HCT116 (cell line): Measurements from ENCODE around the gene CA6. TPM values are rescaled to one million over a fixed set of nuclear protein-coding genes. Genes with fewer than 3 reads are reported as not detected.

ENCODE experiments used
- ATAC-seq: fragments of 200-7000 bp; cut with Tn5 transposase; 2 replicates; pipeline ENCODE4 v1.9.1; 2020; ENCODE audit warnings: mild to moderate bottlenecking, moderate library complexity
- BruUV-seq: library from RNA; stranded (reverse); fragments of 400-500 nt; replicated peaks from 2 replicates; lab custom pipeline; 2021; lab: Mats Ljungman, UMichigan
- CTCF ChIA-PET: fragments of 300-600 bp; sonication (Branson Sonifier 250); formaldehyde crosslinking; loops from one replicate; lab custom pipeline; 2021; ENCODE audit warnings: antibody characterized with exemption; lab: Charles Lee
- POLR2A ChIA-PET: fragments of 300-600, 350-600 bp; sonication (Branson Sonifier 250); formaldehyde crosslinking; loops from one replicate; lab custom pipeline; 2021; ENCODE audit warnings: antibody characterized with exemption; lab: Charles Lee
- RAD21 ChIA-PET, 2 experiments: fragments of 300-600 bp; sonication (Branson Sonifier 250); formaldehyde crosslinking; loops; one replicate each; lab custom pipeline; 2023; ENCODE audit warnings: low total read pairs in 2 of 2; ENCODE audit not compliant: uncharacterized antibody in 2 of 2, unreplicated experiment in 2 of 2, low non-redundant PET in 1 of 2; lab: Charles Lee
- DNase-seq: peaks from one replicate; pipeline ENCODE4 v3.0.0-alpha.2; 2010; ENCODE audit warnings: low read depth, low spot score
- H2AFZ ChIP-seq: fragments of 200-600 bp; shearing (Covaris generic), sonication (generic); 2 replicates; pipeline ENCODE4 v1.6.1; 2017; ENCODE audit warnings: low read depth, mixed run types, mixed read lengths, antibody characterized with exemption, low read length; ENCODE audit not compliant: poor library complexity, severe bottlenecking
- H3K27ac ChIP-seq: 2 replicates; pipeline ENCODE4 v1.5.1; 2012; ENCODE audit warnings: low read depth, low read length
- H3K27me3 ChIP-seq: fragments of 200-600 bp; sonication (generic); 2 replicates; pipeline ENCODE4 v1.6.1; 2016; ENCODE audit warnings: mixed run types, low read length, mixed read lengths; ENCODE audit not compliant: insufficient read depth
- H3K36me3 ChIP-seq, 2 experiments: fragments of 200-500 bp in 1 of 2; fragments of 200-600 bp in 1 of 2; sonication (Bioruptor generic) in 1 of 2; sonication (generic) in 1 of 2; 2 replicates each; pipeline versions ENCODE4 v1.5.1 to v1.6.1; 2014 to 2016; ENCODE audit warnings: low read length in 2 of 2, inconsistent platforms in 1 of 2, mixed read lengths in 1 of 2, mixed run types in 1 of 2; ENCODE audit not compliant: insufficient read depth in 2 of 2, control insufficient read depth in 1 of 2
- H3K4me1 ChIP-seq, 2 experiments: fragments of 200-600 bp in 1 of 2; sonication (generic) in 1 of 2; 2 replicates each; pipeline versions ENCODE4 v1.5.1 to v1.6.1; 2012 to 2017; ENCODE audit warnings: low read length in 2 of 2, inconsistent platforms in 1 of 2, mild to moderate bottlenecking in 1 of 2, mixed read lengths in 1 of 2, mixed run types in 1 of 2, moderate library complexity in 1 of 2; ENCODE audit not compliant: insufficient read depth in 2 of 2, control insufficient read depth in 1 of 2
- H3K4me2 ChIP-seq: fragments of 200-600 bp; sonication (generic); 2 replicates; pipeline ENCODE4 v1.6.1; 2017; ENCODE audit warnings: mixed run types, low read length, mixed read lengths
- H3K4me3 ChIP-seq, 2 experiments: fragments of 200-600 bp in 1 of 2; sonication (generic) in 1 of 2; replicated peaks in 1 of 2; 2 replicates each; pipeline ENCODE4 v1.5.1; 2011 to 2016; ENCODE audit warnings: low read length in 2 of 2, control low read depth in 1 of 2, low read depth in 1 of 2, mild to moderate bottlenecking in 1 of 2, mixed read lengths in 1 of 2, mixed run types in 1 of 2
- H3K79me2 ChIP-seq: fragments of 200-600 bp; sonication (generic); 2 replicates; pipeline ENCODE4 v1.6.1; 2017; ENCODE audit warnings: mild to moderate bottlenecking, mixed run types, low read length, moderate library complexity, mixed read lengths; ENCODE audit not compliant: insufficient read depth
- H3K9ac ChIP-seq: fragments of 200-600 bp; sonication (generic); 2 replicates; pipeline ENCODE4 v1.6.1; 2016; ENCODE audit warnings: low read length, mixed read lengths
- H3K9me2 ChIP-seq: fragments of 200-600 bp; sonication (generic), shearing (Covaris generic); 2 replicates; pipeline ENCODE4 v1.6.1; 2017; ENCODE audit warnings: mixed run types, mild to moderate bottlenecking, moderate library complexity; ENCODE audit not compliant: insufficient read depth
- H3K9me3 ChIP-seq, 2 experiments: fragments of 200-500 bp in 1 of 2; fragments of 200-600 bp in 1 of 2; sonication (Bioruptor generic) in 1 of 2; sonication (generic) in 1 of 2; 2 replicates each; pipeline ENCODE4 v1.6.1; 2014 to 2017; ENCODE audit warnings: low read length in 2 of 2, mixed read lengths in 2 of 2, inconsistent platforms in 1 of 2, low read depth in 1 of 2, mild to moderate bottlenecking in 1 of 2, mixed run types in 1 of 2, moderate library complexity in 1 of 2; ENCODE audit not compliant: control insufficient read depth in 1 of 2, insufficient read depth in 1 of 2
- H4K20me1 ChIP-seq: fragments of 200-600 bp; sonication (generic), shearing (Covaris generic); 2 replicates; pipeline ENCODE4 v1.6.1; 2017; ENCODE audit warnings: mixed run types, mild to moderate bottlenecking, moderate library complexity; ENCODE audit not compliant: insufficient read depth
- CBX3 ChIP-seq: IDR thresholded peaks from 2 replicates; pipeline ENCODE4 v1.6.1; 2012; ENCODE audit warnings: low read depth
- CEBPB ChIP-seq: IDR thresholded peaks from 2 replicates; pipeline ENCODE4 v1.6.1; 2012; ENCODE audit warnings: low read depth
- EGR1 ChIP-seq: IDR thresholded peaks from 2 replicates; pipeline ENCODE4 v1.6.1; 2012; ENCODE audit warnings: low read depth
- EZH2 ChIP-seq: fragments of 200-600 bp; sonication (generic); IDR thresholded peaks from 2 replicates; pipeline ENCODE4 v1.6.1; 2017; ENCODE audit warnings: antibody characterized with exemption, mixed run types
- EZH2phosphoT487 ChIP-seq: fragments of 200-600 bp; IDR thresholded peaks from 2 replicates; pipeline ENCODE4 v1.6.1; 2018; ENCODE audit warnings: antibody characterized with exemption, borderline replicate concordance
- FOSL1 ChIP-seq: IDR thresholded peaks from 2 replicates; pipeline ENCODE4 v1.6.1; 2012; ENCODE audit warnings: low read depth
- JUND ChIP-seq: IDR thresholded peaks from 2 replicates; pipeline ENCODE4 v1.6.1; 2012
- POLR2A ChIP-seq: IDR thresholded peaks from 2 replicates; pipeline ENCODE4 v1.7.0; 2011; ENCODE audit warnings: borderline replicate concordance; ENCODE audit not compliant: insufficient read depth, insufficient read length; ENCODE audit errors: extremely low read depth
- RAD21 ChIP-seq: IDR thresholded peaks from 2 replicates; pipeline ENCODE4 v1.6.1; 2012; ENCODE audit warnings: low read depth, mild to moderate bottlenecking
- SIN3A ChIP-seq: IDR thresholded peaks from 2 replicates; pipeline ENCODE4 v1.6.1; 2012; ENCODE audit warnings: low read depth
- TCF7L2 ChIP-seq: IDR thresholded peaks from 2 replicates; pipeline ENCODE4 v1.7.0; 2011; ENCODE audit warnings: borderline replicate concordance, inconsistent platforms; ENCODE audit not compliant: insufficient read depth, insufficient read length; ENCODE audit errors: extremely low read depth
- ZFX ChIP-seq: fragments of 450-650 bp; IDR thresholded peaks from 2 replicates; pipeline ENCODE4 v1.6.1; 2017
- intact Hi-C: fragments of 100-400 bp; cut with micrococcal nuclease; formaldehyde crosslinking; loops from 2 replicates; pipeline ENCODE4 v1.10.0; 2022
- total RNA-seq: library from RNA; stranded (reverse); gene quantifications from one replicate; pipeline ENCODE4 v1.2.1, GENCODE V29; 2021; ENCODE audit not compliant: unreplicated experiment
- TF ChIP-seq, protein P1 (sequence below): IDR thresholded peaks from 2 replicates; pipeline ENCODE4 v1.6.1; 2012; ENCODE audit warnings: low read depth
- TF ChIP-seq, protein P2 (sequence below): IDR thresholded peaks from 2 replicates; pipeline ENCODE4 v1.6.1; 2011; ENCODE audit warnings: mild to moderate bottlenecking, low read length, moderate library complexity; ENCODE audit not compliant: insufficient replicate concordance; ENCODE audit errors: extremely low read depth

Gene CA6
- total RNA-seq, 1 experiment from 2014 or later = not detected

DNA sequence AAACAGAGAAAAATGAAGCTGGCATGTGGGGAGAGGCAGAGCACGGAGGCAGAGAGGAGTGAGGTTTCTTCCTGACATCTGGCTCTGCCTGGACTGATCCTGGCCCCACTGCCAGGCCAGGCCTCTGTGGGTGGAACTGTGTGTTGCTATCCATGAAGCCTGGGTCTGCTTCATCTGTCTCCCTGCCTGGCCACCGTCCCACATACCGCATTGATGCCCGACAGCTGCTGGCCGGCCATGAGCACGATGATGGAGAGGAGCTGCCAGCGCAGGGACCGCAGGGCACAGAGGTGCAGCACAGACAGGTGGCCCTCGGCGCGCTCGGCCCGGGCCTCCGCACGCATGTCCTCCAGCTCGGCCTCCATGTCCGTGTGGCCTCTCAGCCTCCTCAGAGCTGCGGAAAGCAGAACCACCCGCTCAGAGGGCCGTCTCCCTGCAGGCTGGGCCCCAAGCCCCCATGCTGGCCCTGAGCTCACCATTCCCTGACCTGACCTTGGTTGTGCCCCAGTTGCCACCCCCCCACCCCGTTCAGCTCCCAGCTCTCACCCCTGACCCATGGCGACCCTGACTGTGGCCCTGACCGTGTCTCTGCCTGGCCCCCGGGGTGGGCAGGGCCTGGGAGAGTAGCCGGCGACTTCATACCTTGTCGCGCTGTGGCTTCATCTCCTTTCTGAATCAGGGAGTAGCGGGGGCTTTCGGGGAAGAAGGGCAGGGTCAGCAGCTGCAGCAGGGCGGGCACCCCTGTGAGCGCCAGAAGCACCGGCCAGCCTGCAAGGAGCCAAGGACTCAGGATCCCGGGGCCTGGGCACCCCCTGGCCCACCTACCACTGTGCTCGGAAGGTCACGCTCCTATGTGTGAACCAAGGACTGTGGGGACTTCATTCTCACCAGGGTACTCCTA is 69.1 kb downstream of the CA6 start:
- BruUV-seq = no TSS peak
- Histone ChIP-seq H3K4me1 (peaks cover 0 to 3% of the 10 kb centered on the region in 2 experiments; a peak in 1 of 4 replicates), H3K4me3 (no peak overlapping the region), H4K20me1 (no peaks in the 10 kb centered on the region), H3K27ac (no peak overlapping the region; the same call in 1 of the 2 replicates), H3K4me2 (no peak overlapping the region), H3K79me2 (no peaks in the 10 kb centered on the region), H3K27me3 (no peaks in the 10 kb centered on the region), H3K9me3 (no peaks in the 10 kb centered on the region), H3K9ac (no peak overlapping the region), H3K36me3 (no peaks in the 10 kb centered on the region), H3K9me2 (no peaks in the 10 kb centered on the region), H2AFZ (no peak overlapping the region)
- DNase-seq (no peak), ATAC-seq (no peak)
- TF ChIP-seq ZFX = no peak
- TF ChIP-seq JUND = no peak
- no peak for TF ChIP-seq SIN3A
- TF ChIP-seq EZH2 = no peak
- TF ChIP-seq TCF7L2 = no peak
- ChIA-PET POLR2A (interaction anchor here (0.9 kb wide), 1 partner anchor 12 kb away, joined by 3 read pairs; no protein-coding TSS in a partner anchor), CTCF (interaction anchor here (1.0 to 1.5 kb wide), 3 partner anchors 10 to 97 kb away, joined by 3 to 6 read pairs (median 5); no protein-coding TSS in a partner anchor), RAD21 (no interaction called here)
- intact Hi-C loops = loop anchor here (5.0 kb wide), 2 partner anchors 88 to 183 kb away; no protein-coding TSS in a partner anchor

DNA sequence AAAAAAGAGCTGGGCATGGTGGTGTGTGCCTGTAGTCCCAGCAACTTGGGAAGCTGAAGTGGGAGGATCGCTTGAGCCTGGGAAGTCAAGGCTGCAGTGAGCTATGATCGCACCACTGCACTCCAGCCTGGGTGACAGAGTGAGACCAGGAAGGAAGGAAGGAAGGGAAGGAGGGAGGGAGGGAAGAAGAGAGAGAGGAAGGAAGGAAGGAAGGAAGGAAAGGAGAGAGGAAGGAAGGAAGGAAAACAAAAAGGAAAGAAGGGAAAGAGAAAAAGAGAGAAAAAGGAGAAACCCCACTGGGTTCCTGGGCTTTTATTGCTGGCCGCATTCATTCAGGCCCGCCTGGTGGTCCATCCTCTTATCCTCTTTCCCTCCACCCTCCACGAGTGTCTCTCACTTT is 70.8 kb downstream of the CA6 start:
- H3K27ac ChIP-seq = no peak overlapping the region
- no peak overlapping the region for H3K4me3 ChIP-seq
- TF ChIP-seq JUND (no peak), CEBPB (no peak), EZH2 (no peak), CBX3 (no peak), FOSL1 (no peak), RAD21 (no peak), EGR1 (no peak), POLR2A (no peak), EZH2phosphoT487 (no peak)
- TF ChIP-seq, protein P1, sequence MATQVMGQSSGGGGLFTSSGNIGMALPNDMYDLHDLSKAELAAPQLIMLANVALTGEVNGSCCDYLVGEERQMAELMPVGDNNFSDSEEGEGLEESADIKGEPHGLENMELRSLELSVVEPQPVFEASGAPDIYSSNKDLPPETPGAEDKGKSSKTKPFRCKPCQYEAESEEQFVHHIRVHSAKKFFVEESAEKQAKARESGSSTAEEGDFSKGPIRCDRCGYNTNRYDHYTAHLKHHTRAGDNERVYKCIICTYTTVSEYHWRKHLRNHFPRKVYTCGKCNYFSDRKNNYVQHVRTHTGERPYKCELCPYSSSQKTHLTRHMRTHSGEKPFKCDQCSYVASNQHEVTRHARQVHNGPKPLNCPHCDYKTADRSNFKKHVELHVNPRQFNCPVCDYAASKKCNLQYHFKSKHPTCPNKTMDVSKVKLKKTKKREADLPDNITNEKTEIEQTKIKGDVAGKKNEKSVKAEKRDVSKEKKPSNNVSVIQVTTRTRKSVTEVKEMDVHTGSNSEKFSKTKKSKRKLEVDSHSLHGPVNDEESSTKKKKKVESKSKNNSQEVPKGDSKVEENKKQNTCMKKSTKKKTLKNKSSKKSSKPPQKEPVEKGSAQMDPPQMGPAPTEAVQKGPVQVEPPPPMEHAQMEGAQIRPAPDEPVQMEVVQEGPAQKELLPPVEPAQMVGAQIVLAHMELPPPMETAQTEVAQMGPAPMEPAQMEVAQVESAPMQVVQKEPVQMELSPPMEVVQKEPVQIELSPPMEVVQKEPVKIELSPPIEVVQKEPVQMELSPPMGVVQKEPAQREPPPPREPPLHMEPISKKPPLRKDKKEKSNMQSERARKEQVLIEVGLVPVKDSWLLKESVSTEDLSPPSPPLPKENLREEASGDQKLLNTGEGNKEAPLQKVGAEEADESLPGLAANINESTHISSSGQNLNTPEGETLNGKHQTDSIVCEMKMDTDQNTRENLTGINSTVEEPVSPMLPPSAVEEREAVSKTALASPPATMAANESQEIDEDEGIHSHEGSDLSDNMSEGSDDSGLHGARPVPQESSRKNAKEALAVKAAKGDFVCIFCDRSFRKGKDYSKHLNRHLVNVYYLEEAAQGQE = no peak
- TF ChIP-seq, protein P2, sequence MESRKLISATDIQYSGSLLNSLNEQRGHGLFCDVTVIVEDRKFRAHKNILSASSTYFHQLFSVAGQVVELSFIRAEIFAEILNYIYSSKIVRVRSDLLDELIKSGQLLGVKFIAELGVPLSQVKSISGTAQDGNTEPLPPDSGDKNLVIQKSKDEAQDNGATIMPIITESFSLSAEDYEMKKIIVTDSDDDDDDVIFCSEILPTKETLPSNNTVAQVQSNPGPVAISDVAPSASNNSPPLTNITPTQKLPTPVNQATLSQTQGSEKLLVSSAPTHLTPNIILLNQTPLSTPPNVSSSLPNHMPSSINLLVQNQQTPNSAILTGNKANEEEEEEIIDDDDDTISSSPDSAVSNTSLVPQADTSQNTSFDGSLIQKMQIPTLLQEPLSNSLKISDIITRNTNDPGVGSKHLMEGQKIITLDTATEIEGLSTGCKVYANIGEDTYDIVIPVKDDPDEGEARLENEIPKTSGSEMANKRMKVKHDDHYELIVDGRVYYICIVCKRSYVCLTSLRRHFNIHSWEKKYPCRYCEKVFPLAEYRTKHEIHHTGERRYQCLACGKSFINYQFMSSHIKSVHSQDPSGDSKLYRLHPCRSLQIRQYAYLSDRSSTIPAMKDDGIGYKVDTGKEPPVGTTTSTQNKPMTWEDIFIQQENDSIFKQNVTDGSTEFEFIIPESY = no peak
- CTCF ChIA-PET = no interaction called here
- H3K9me2 ChIP-seq = no peaks in the 10 kb centered on the region
- no peaks in the 10 kb centered on the region for H3K9me3 ChIP-seq
- no peaks in the 10 kb centered on the region for H4K20me1 ChIP-seq
- ATAC-seq = no peak
- POLR2A ChIA-PET = no interaction called here
- RAD21 ChIA-PET = no interaction called here
- H3K4me2 ChIP-seq = no peak overlapping the region
- no peaks in the 10 kb centered on the region for H3K27me3 ChIP-seq
- no TSS peak for BruUV-seq
- DNase-seq = no peak
- no peak overlapping the region for H2AFZ ChIP-seq
- H3K9ac ChIP-seq = no peak overlapping the region
- intact Hi-C loops = no loop called here
- no peaks in the 10 kb centered on the region for H3K4me1 ChIP-seq
- H3K36me3 ChIP-seq = no peaks in the 10 kb centered on the region
- no peaks in the 10 kb centered on the region for H3K79me2 ChIP-seq
